Endothelial cell of umbilical vein (primary cell): Measurements from ENCODE around the gene DCLK2. TPM values are rescaled to one million over a fixed set of nuclear protein-coding genes. Genes with fewer than 3 reads are reported as not detected.

Experiments
- BruUV-seq: library from RNA; stranded (reverse); fragments of 400-500 nt; replicated peaks from 2 replicates; lab custom pipeline; 2021; lab: Mats Ljungman, UMichigan
- CTCF ChIA-PET: fragments of 300-600, 350-600 bp; sonication (Branson Sonifier 250); formaldehyde crosslinking; loops from one replicate; lab custom pipeline; 2021; ENCODE audit warnings: antibody characterized with exemption, inconsistent platforms; lab: Charles Lee
- POLR2A ChIA-PET: fragments of 300-600, 350-600 bp; sonication (Branson Sonifier 250); formaldehyde crosslinking; loops from one replicate; lab custom pipeline; 2021; ENCODE audit warnings: antibody characterized with exemption, inconsistent platforms; lab: Charles Lee
- DNase-seq: peaks from one replicate; pipeline ENCODE4 v3.0.0-alpha.2; 2011; ENCODE audit warnings: low read depth, low spot score
- FAIRE-seq: peaks from 2 replicates; lab custom pipeline; 2011; peaks lifted over from hg19 to GRCh38; lab: Jason Lieb, UNC
- H2AFZ ChIP-seq: 2 replicates; pipeline ENCODE4 v1.6.0; 2012; ENCODE audit warnings: low read depth, low read length, control low read depth, inconsistent platforms
- H3K27ac ChIP-seq: 2 replicates; pipeline ENCODE4 v1.5.1; 2011; ENCODE audit warnings: low read depth, mild to moderate bottlenecking, control low read depth, low read length, moderate library complexity; ENCODE audit not compliant: insufficient read depth
- H3K27me3 ChIP-seq, 2 experiments: 2 replicates each; pipeline versions ENCODE4 v1.6.0 to v1.6.1; 2011; ENCODE audit warnings: low read length in 2 of 2, mixed read lengths in 1 of 2; ENCODE audit not compliant: control insufficient read depth in 2 of 2, insufficient read depth in 2 of 2
- H3K36me3 ChIP-seq, 2 experiments: 2 replicates in 1 of 2; 3 replicates in 1 of 2; pipeline ENCODE4 v1.5.1; 2011; ENCODE audit warnings: low read length in 2 of 2, mild to moderate bottlenecking in 1 of 2, moderate library complexity in 1 of 2; ENCODE audit not compliant: control insufficient read depth in 2 of 2, insufficient read depth in 2 of 2; ENCODE audit errors: extremely low read depth in 1 of 2
- H3K4me1 ChIP-seq: 3 replicates; pipeline ENCODE4 v1.5.1; 2011; ENCODE audit warnings: mild to moderate bottlenecking, low read length; ENCODE audit not compliant: control insufficient read depth, insufficient read depth; ENCODE audit errors: extremely low read depth
- H3K4me2 ChIP-seq: 2 replicates; pipeline ENCODE4 v1.6.1; 2011; ENCODE audit warnings: low read length, control low read depth, mixed read lengths; ENCODE audit not compliant: insufficient read depth
- H3K4me3 ChIP-seq, 3 experiments: fragments of 200-600 bp in 1 of 3; sonication (generic), shearing (Covaris generic) in 1 of 3; replicated peaks in 1 of 3; 2 replicates each; pipeline ENCODE4 v1.5.1; 2011 to 2016; ENCODE audit warnings: control low read depth in 3 of 3, low read length in 3 of 3, mild to moderate bottlenecking in 2 of 3, inconsistent platforms in 1 of 3, low read depth in 1 of 3, moderate library complexity in 1 of 3; ENCODE audit not compliant: insufficient read depth in 1 of 3
- H3K79me2 ChIP-seq: 2 replicates; pipeline ENCODE4 v1.6.0; 2012; ENCODE audit warnings: low read length, inconsistent platforms; ENCODE audit not compliant: control insufficient read depth, insufficient read depth
- H3K9ac ChIP-seq: replicated peaks from 2 replicates; pipeline ENCODE3; 2011; ENCODE audit warnings: low read length, control low read depth; ENCODE audit not compliant: insufficient read depth; ENCODE audit errors: extremely low read depth
- H3K9me1 ChIP-seq: replicated peaks from 3 replicates; pipeline ENCODE4 v1.6.0; 2011; ENCODE audit warnings: mild to moderate bottlenecking, low read length; ENCODE audit not compliant: control insufficient read depth, insufficient read depth; ENCODE audit errors: extremely low read depth
- H3K9me3 ChIP-seq: replicated peaks from 2 replicates; pipeline ENCODE4 v1.5.1; 2012; ENCODE audit warnings: low read length, inconsistent platforms; ENCODE audit not compliant: control insufficient read depth, insufficient read depth
- H4K20me1 ChIP-seq: replicated peaks from 2 replicates; pipeline ENCODE3; 2011; ENCODE audit warnings: mild to moderate bottlenecking, low read length; ENCODE audit not compliant: control insufficient read depth, insufficient read depth; ENCODE audit errors: extremely low read depth
- EZH2 ChIP-seq: IDR thresholded peaks from 2 replicates; pipeline ENCODE4 v1.6.1; 2012; ENCODE audit warnings: borderline replicate concordance, low read depth, mild to moderate bottlenecking, moderate library complexity, low read length, inconsistent platforms; ENCODE audit not compliant: severe bottlenecking
- FOS ChIP-seq: IDR thresholded peaks from 2 replicates; pipeline ENCODE4 v1.6.1; 2011; ENCODE audit warnings: mild to moderate bottlenecking, low read length, moderate library complexity, borderline replicate concordance; ENCODE audit not compliant: insufficient read depth
- GATA2 ChIP-seq: IDR thresholded peaks from 2 replicates; pipeline ENCODE4 v1.7.0; 2011; ENCODE audit warnings: low read depth, mild to moderate bottlenecking, moderate library complexity, mixed read lengths, low read length; ENCODE audit not compliant: insufficient read length, insufficient read depth
- JUN ChIP-seq: IDR thresholded peaks from 2 replicates; pipeline ENCODE4 v1.6.1; 2011; ENCODE audit warnings: borderline replicate concordance, low read depth; ENCODE audit not compliant: insufficient read length, insufficient read depth
- MYC ChIP-seq: IDR thresholded peaks from one replicate; pipeline ENCODE4 v1.6.1; 2011; ENCODE audit warnings: mild to moderate bottlenecking, low read depth, low read length
- POLR2A ChIP-seq: IDR thresholded peaks from 2 replicates; pipeline ENCODE4 v1.6.1; 2012; ENCODE audit warnings: low read depth, mild to moderate bottlenecking, control low read depth, low read length
- POLR2AphosphoS5 ChIP-seq: IDR thresholded peaks from 2 replicates; pipeline ENCODE4 v1.6.1; 2012; ENCODE audit warnings: low read depth, mild to moderate bottlenecking, control low read depth, low read length, moderate library complexity; ENCODE audit not compliant: insufficient read depth
- dilution Hi-C: fragments of 300-500 bp; cut with MboI; formaldehyde crosslinking; loops from one replicate; pipeline ENCODE4 v1.15.0; 2019; ENCODE audit warnings: low sequenced_read_pairs; ENCODE audit not compliant: extremely low pct_ligation_motif_present
- intact Hi-C: fragments of 100-400 bp; cut with micrococcal nuclease; formaldehyde crosslinking; loops from one replicate; pipeline ENCODE4 v1.10.0; 2022
- polyA plus RNA-seq, 4 experiments: library from polyadenylated mRNA; depleted of rRNA in 3 of 4; stranded (reverse) in 3 of 4; unstranded in 1 of 4; fragments of >200 nt; gene quantifications; 2 replicates each; pipeline versions ENCODE4 v1.2.1 to v1.2.3, GENCODE V29; 2011 to 2012; ENCODE audit warnings: missing spikeins in 1 of 4
- total RNA-seq: library from RNA; stranded (reverse); gene quantifications from 2 replicates; pipeline ENCODE4 v1.2.3, GENCODE V29; 2021
- TF ChIP-seq, protein P1 (sequence below): IDR thresholded peaks from 2 replicates; pipeline ENCODE4 v1.6.1; 2011; ENCODE audit not compliant: insufficient read depth, insufficient read length
- TF ChIP-seq, protein P2 (sequence below), 2 donors: IDR thresholded peaks; 1 replicate in 1 of 2; 2 replicates in 1 of 2; pipeline ENCODE4 v1.5.1; 2011; ENCODE audit warnings: low read length in 2 of 2, mild to moderate bottlenecking in 2 of 2, moderate library complexity in 2 of 2, control low read depth in 1 of 2, inconsistent platforms in 1 of 2, low read depth in 1 of 2; ENCODE audit not compliant: insufficient read depth in 1 of 2; ENCODE audit errors: extremely low read depth in 1 of 2

DCLK2 gene
- total and polyA plus RNA-seq, 2 donors (not counting 3 experiments of a cell fraction or from before 2014, with no cell fraction given) = 1.7 to 4.7 TPM

DNA sequence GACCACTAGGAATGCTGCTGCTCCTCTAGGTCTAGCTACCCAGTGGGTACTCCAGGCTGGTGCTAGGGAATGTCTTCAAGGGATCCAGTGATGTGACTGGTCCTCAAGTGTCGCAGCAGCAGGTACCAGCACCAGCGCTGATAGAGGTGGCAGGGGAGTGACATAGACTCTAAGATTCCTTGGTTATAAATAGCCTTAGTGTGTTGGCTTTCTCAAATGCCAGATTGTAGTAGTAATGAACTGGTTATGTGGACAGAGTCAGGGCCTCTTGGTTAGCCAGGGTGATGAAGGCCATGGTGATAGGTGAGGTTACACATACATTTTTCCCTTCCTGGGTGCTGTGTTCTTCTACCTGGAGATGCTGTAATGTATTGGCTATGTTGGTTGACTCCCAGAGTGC lies 38.3 kb downstream of the DCLK2 start:
- Histone ChIP-seq H3K9ac (no peak overlapping the region), H2AFZ (no peak overlapping the region), H3K4me3 (no peak overlapping the region), H4K20me1 (no peaks in the 10 kb centered on the region), H3K4me2 (no peak overlapping the region), H3K9me3 (no peaks in the 10 kb centered on the region), H3K27ac (no peak overlapping the region), H3K27me3 (no peaks in the 10 kb centered on the region), H3K4me1 (peaks cover 13% of the 10 kb centered on the region), H3K79me2 (no peaks in the 10 kb centered on the region), H3K9me1 (no peaks in the 10 kb centered on the region), H3K36me3 (no peaks in the 10 kb centered on the region)
- FAIRE-seq = no peak
- intact Hi-C loops = no loop called here
- BruUV-seq = no TSS peak
- TF ChIP-seq MYC (no peak), EZH2 (no peak), POLR2AphosphoS5 (no peak), GATA2 (no peak), FOS (no peak), JUN (no peak), POLR2A (no peak)
- TF ChIP-seq, protein P1, sequence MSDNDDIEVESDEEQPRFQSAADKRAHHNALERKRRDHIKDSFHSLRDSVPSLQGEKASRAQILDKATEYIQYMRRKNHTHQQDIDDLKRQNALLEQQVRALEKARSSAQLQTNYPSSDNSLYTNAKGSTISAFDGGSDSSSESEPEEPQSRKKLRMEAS = no peak
- TF ChIP-seq, protein P2, sequence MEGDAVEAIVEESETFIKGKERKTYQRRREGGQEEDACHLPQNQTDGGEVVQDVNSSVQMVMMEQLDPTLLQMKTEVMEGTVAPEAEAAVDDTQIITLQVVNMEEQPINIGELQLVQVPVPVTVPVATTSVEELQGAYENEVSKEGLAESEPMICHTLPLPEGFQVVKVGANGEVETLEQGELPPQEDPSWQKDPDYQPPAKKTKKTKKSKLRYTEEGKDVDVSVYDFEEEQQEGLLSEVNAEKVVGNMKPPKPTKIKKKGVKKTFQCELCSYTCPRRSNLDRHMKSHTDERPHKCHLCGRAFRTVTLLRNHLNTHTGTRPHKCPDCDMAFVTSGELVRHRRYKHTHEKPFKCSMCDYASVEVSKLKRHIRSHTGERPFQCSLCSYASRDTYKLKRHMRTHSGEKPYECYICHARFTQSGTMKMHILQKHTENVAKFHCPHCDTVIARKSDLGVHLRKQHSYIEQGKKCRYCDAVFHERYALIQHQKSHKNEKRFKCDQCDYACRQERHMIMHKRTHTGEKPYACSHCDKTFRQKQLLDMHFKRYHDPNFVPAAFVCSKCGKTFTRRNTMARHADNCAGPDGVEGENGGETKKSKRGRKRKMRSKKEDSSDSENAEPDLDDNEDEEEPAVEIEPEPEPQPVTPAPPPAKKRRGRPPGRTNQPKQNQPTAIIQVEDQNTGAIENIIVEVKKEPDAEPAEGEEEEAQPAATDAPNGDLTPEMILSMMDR (IDR thresholded peaks at IDR 0.05; ENCODE audit: extremely low read depth in 1 of 2, insufficient read depth in 1 of 2, low read depth in 1 of 2, low read length in 2 of 2) = no peak
- POLR2A ChIA-PET = no interaction called here
- DNase-seq = no peak
- CTCF ChIA-PET = interaction anchor here (1.2 kb wide), 1 partner anchor 93 kb away, joined by 3 read pairs; no protein-coding TSS in a partner anchor
- dilution Hi-C loops = no loop called here
